Neural crest cell (in vitro differentiated cells): Measurements from ENCODE around the gene ADGRA1. TPM values are rescaled to one million over a fixed set of nuclear protein-coding genes. Genes with fewer than 3 reads are reported as not detected.
A peak's percentile ranks its signal among the peaks of the same experiment; 100 is the strongest.

Experiments
- DNase-seq: peaks from one replicate; pipeline ENCODE4 v3.0.0; 2021; ENCODE audit warnings: low read depth, mixed read lengths, low spot score
- H3K27ac Mint-ChIP-seq: one replicate; pipeline ENCODE4 v1.8.0; 2021; ENCODE audit warnings: mild to moderate bottlenecking, mixed read lengths; ENCODE audit not compliant: unreplicated experiment
- H3K27me3 Mint-ChIP-seq: 2 replicates; pipeline ENCODE4 v1.8.0; 2021; ENCODE audit warnings: low read depth, mild to moderate bottlenecking, mixed read lengths
- H3K36me3 Mint-ChIP-seq: 2 replicates; pipeline ENCODE4 v1.8.0; 2021; ENCODE audit warnings: low read depth, mild to moderate bottlenecking, mixed read lengths
- H3K4me1 Mint-ChIP-seq: 2 replicates; pipeline ENCODE4 v1.8.0; 2021; ENCODE audit warnings: mixed read lengths
- H3K4me3 Mint-ChIP-seq: one replicate; pipeline ENCODE4 v1.8.0; 2021; ENCODE audit warnings: mild to moderate bottlenecking, mixed read lengths
- H3K9me3 Mint-ChIP-seq: 2 replicates; pipeline ENCODE4 v1.8.0; 2021; ENCODE audit warnings: mixed read lengths
- CTCF ChIP-seq: fragments of 200-600 bp; sonication (generic); conservative IDR thresholded peaks from 2 replicates; pipeline ENCODE4 v1.5.0; 2021; ENCODE audit warnings: antibody characterized with exemption, mild to moderate bottlenecking
- total RNA-seq: library from RNA; stranded (reverse); gene quantifications from 2 replicates; pipeline ENCODE4 v1.2.1, GENCODE V29; 2021

ADGRA1 gene
- total RNA-seq, 1 donor from 2014 or later, result 0.33 TPM

GRCh38 chr10:133141958-133142340 is 54.2 kb downstream of the ADGRA1 start:
- peaks cover 20% of the 10 kb centered on the region for H3K4me1 Mint-ChIP-seq
- TF ChIP-seq CTCF, result no peak
- no peak for DNase-seq
- peaks cover 4% of the 10 kb centered on the region for H3K36me3 Mint-ChIP-seq
- H3K27ac Mint-ChIP-seq, result no peak overlapping the region
- peaks cover 9% of the 10 kb centered on the region for H3K27me3 Mint-ChIP-seq
- no peak overlapping the region for H3K4me3 Mint-ChIP-seq
- peaks cover 5% of the 10 kb centered on the region for H3K9me3 Mint-ChIP-seq

- no peak for DNase-seq
These were observed 54.9 kb downstream of the ADGRA1 start for GRCh38 chr10:133142523-133143199.

GRCh38 chr10:133143200-133143533 is 55.4 kb downstream of the ADGRA1 start:
- no peak for DNase-seq
- H3K36me3 Mint-ChIP-seq, result peaks cover 4% of the 10 kb centered on the region
- no peak overlapping the region for H3K27ac Mint-ChIP-seq
- TF ChIP-seq CTCF, result no peak
- H3K4me1 Mint-ChIP-seq, result peaks cover 20% of the 10 kb centered on the region
- no peak overlapping the region for H3K4me3 Mint-ChIP-seq
- H3K27me3 Mint-ChIP-seq, result peaks cover 14% of the 10 kb centered on the region
- peaks cover 11% of the 10 kb centered on the region for H3K9me3 Mint-ChIP-seq

More at GRCh38 chr10:133142523-133143199, 54.9 kb downstream of the ADGRA1 start:
- H3K4me3 Mint-ChIP-seq, result no peak overlapping the region
- peaks cover 11% of the 10 kb centered on the region for H3K9me3 Mint-ChIP-seq
- H3K27ac Mint-ChIP-seq, result no peak overlapping the region
- H3K27me3 Mint-ChIP-seq, result peaks cover 13% of the 10 kb centered on the region
- peaks cover 4% of the 10 kb centered on the region for H3K36me3 Mint-ChIP-seq
- TF ChIP-seq CTCF, result no peak
- peaks cover 20% of the 10 kb centered on the region for H3K4me1 Mint-ChIP-seq

GRCh38 chr10:133143546-133143945 is 55.8 kb downstream of the ADGRA1 start:
- Mint-ChIP-seq H3K27ac (no peak overlapping the region), H3K4me1 (peaks cover 20% of the 10 kb centered on the region), H3K4me3 (peak overlapping the region; percentile 68), H3K9me3 (peaks cover 12% of the 10 kb centered on the region), H3K27me3 (peaks cover 16% of the 10 kb centered on the region), H3K36me3 (peaks cover 4% of the 10 kb centered on the region)
- TF ChIP-seq CTCF, result no peak
- DNase-seq, result no peak

GRCh38 chr10:133144771-133145170 is 57.0 kb downstream of the ADGRA1 start:
- Mint-ChIP-seq H3K27me3 (peaks cover 29% of the 10 kb centered on the region), H3K36me3 (peaks cover 4% of the 10 kb centered on the region), H3K4me1 (peaks cover 20% of the 10 kb centered on the region), H3K9me3 (peaks cover 16% of the 10 kb centered on the region), H3K27ac (no peak overlapping the region), H3K4me3 (no peak overlapping the region)
- TF ChIP-seq CTCF, result no peak
- DNase-seq, result no peak
